Measurements from ENCODE around the gene PIP4K2A. TPM values are rescaled to one million over a fixed set of nuclear protein-coding genes. Genes with fewer than 3 reads are reported as not detected.
"Not testable (repeated sequence)": the region's sequence is repeated elsewhere in the genome, so short reads cannot be mapped to it uniquely, and the experiment has no call there.

PIP4K2A gene
- polyA plus RNA-seq, 1 donor: 15.3 TPM

- no CpG with 5 or more reads among the region's 2 CpGs for WGBS (ENCODE audit: insufficient coverage, low lambda C conversion rate)
- Histone ChIP-seq H3K27ac (ENCODE audit: low read length) (no peak overlapping the region), H3K27me3 (ENCODE audit: control insufficient read depth, insufficient read depth, low read length) (no peaks in the 10 kb centered on the region), H3K4me3 (ENCODE audit: low read length) (no peak overlapping the region), H3K4me1 (ENCODE audit: control insufficient read depth, insufficient read depth, low read length) (no peaks in the 10 kb centered on the region), H3K36me3 (ENCODE audit: control insufficient read depth, insufficient read depth, low read length) (no peaks in the 10 kb centered on the region), H3K9me3 (ENCODE audit: control insufficient read depth, low read depth, low read length) (peaks cover 3% of the 10 kb centered on the region)
- no peak for DNase-seq
Observed at GRCh38 chr10:22531441-22531840, 182.9 kb downstream of the PIP4K2A start.

DNA sequence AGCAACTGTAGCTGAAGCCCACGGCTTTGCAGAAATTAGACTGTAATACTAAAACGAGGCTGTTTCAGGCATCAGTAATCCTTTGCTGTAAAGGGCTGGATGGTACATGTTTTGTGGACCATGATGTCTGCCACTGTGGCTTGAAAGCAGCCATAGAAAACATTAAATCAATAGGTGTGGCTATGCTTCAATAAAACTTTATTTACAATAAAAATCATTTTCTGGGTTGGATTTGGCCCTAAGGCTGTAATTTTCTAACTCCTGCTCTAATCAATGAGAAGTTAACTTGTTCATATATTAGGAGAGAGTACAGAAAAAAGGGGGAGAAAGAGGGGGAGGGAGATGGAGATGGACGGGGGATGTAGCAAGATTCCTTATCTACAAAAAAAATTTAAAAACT lies 183.4 kb downstream of the PIP4K2A start:
- WGBS (ENCODE audit: insufficient coverage, low lambda C conversion rate): 86% methylated on average over 1 of the region's 3 CpGs
- Histone ChIP-seq H3K27me3 (ENCODE audit: control insufficient read depth, insufficient read depth, low read length) (no peaks in the 10 kb centered on the region), H3K4me3 (ENCODE audit: low read length) (no peak overlapping the region), H3K4me1 (ENCODE audit: control insufficient read depth, insufficient read depth, low read length) (no peaks in the 10 kb centered on the region), H3K36me3 (ENCODE audit: control insufficient read depth, insufficient read depth, low read length) (no peaks in the 10 kb centered on the region), H3K27ac (ENCODE audit: low read length) (no peak overlapping the region), H3K9me3 (ENCODE audit: control insufficient read depth, low read depth, low read length) (peaks cover 3% of the 10 kb centered on the region)
- no peak for DNase-seq

DNA sequence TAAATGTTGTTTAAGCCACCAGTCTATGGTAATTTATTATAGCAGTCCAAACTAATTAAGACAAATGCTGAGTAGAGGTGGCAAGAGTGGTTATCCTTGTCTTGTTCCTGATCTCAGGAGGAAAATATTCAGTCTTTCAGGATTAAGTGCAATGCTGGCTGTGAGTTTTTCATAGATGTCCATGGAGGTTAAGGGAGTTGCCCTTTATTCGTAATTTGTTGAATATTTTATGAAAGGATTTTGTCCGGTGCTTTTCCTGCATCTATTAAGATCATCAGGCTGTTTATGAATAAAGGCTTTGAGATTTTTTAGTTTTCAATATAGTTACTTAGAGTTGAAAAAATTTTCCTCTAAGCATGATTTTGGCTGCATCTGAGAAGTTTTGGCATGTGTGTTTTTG lies 186.9 kb downstream of the PIP4K2A start:
- no peak overlapping the region for H3K27ac ChIP-seq (ENCODE audit: low read length)
- WGBS (ENCODE audit: insufficient coverage, low lambda C conversion rate): no CpG with 5 or more reads among the region's 2 CpGs

GRCh38 chr10:22524333-22524732 lies 190.0 kb downstream of the PIP4K2A start:
- not testable (repeated sequence) for DNase-seq; H3K9me3 ChIP-seq (ENCODE audit: control insufficient read depth, low read depth, low read length)

More for the DNA sequence above, 186.9 kb downstream of the PIP4K2A start:
- Histone ChIP-seq H3K27me3 (ENCODE audit: control insufficient read depth, insufficient read depth, low read length) (no peaks in the 10 kb centered on the region), H3K36me3 (ENCODE audit: control insufficient read depth, insufficient read depth, low read length) (no peaks in the 10 kb centered on the region), H3K4me1 (ENCODE audit: control insufficient read depth, insufficient read depth, low read length) (no peaks in the 10 kb centered on the region), H3K9me3 (ENCODE audit: control insufficient read depth, low read depth, low read length) (peaks cover 3% of the 10 kb centered on the region), H3K4me3 (ENCODE audit: low read length) (no peak overlapping the region)
- DNase-seq: no peak

DNA sequence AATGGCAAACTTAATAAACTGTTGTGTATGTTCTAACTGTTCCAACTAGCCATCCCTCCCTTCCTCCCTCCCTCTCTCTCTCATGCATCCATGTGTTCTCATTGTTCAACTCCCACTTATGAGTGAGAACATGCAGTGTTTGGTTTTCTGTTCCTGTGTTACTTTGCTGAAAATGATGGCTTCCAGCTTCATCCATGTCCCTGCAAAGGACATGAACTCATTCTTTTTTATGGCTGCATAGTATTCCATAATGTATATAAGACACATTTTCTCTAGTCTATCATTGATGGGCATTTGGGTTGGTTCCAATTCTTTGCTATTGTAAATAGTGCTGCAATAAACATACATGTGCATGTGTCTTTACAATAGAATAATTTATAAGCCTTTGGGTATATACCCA lies 193.7 kb downstream of the PIP4K2A start:
- not testable (repeated sequence) for DNase-seq; H3K4me3 ChIP-seq (ENCODE audit: low read length); H3K9me3 ChIP-seq (ENCODE audit: control insufficient read depth, low read depth, low read length); H3K27ac ChIP-seq (ENCODE audit: low read length); H3K4me1 ChIP-seq (ENCODE audit: control insufficient read depth, insufficient read depth, low read length); H3K27me3 ChIP-seq (ENCODE audit: control insufficient read depth, insufficient read depth, low read length); H3K36me3 ChIP-seq (ENCODE audit: control insufficient read depth, insufficient read depth, low read length)

More at GRCh38 chr10:22524333-22524732, 190.0 kb downstream of the PIP4K2A start:
- not testable (repeated sequence) for H3K27ac ChIP-seq (ENCODE audit: low read length); H3K27me3 ChIP-seq (ENCODE audit: control insufficient read depth, insufficient read depth, low read length); H3K4me1 ChIP-seq (ENCODE audit: control insufficient read depth, insufficient read depth, low read length); H3K36me3 ChIP-seq (ENCODE audit: control insufficient read depth, insufficient read depth, low read length); H3K4me3 ChIP-seq (ENCODE audit: low read length)

- Histone ChIP-seq H3K36me3 (ENCODE audit: control insufficient read depth, insufficient read depth, low read length) (no peaks in the 10 kb centered on the region), H3K4me1 (ENCODE audit: control insufficient read depth, insufficient read depth, low read length) (no peaks in the 10 kb centered on the region), H3K27ac (ENCODE audit: low read length) (no peak overlapping the region), H3K27me3 (ENCODE audit: control insufficient read depth, insufficient read depth, low read length) (no peaks in the 10 kb centered on the region), H3K4me3 (ENCODE audit: low read length) (no peak overlapping the region), H3K9me3 (ENCODE audit: control insufficient read depth, low read depth, low read length) (no peaks in the 10 kb centered on the region)
- DNase-seq: no peak
- WGBS (ENCODE audit: insufficient coverage, low lambda C conversion rate): no CpG with 5 or more reads among the region's 3 CpGs
Observed at GRCh38 chr10:22518167-22518724, 196.1 kb downstream of the PIP4K2A start.

DNA sequence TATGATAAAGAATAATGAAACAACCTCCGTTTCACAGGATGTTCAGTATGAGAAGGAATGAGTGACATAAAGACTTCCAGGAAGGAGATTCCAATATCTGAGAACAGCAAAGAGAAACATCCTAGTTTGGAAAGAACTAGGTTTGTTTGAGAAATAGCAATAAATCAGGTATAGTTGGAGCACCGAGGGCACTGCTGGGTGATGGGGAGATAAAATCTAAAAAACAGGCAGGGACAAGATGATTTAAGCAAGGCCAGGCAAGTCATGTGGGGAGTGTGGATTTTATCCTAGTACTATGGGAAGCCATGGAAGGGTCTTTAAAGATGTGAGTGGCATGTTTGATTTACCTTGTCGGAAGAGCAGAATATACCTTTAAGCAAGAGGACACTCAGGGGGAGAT lies 199.4 kb downstream of the PIP4K2A start:
- Histone ChIP-seq H3K36me3 (ENCODE audit: control insufficient read depth, insufficient read depth, low read length) (no peaks in the 10 kb centered on the region), H3K9me3 (ENCODE audit: control insufficient read depth, low read depth, low read length) (no peaks in the 10 kb centered on the region), H3K4me1 (ENCODE audit: control insufficient read depth, insufficient read depth, low read length) (no peaks in the 10 kb centered on the region), H3K27ac (ENCODE audit: low read length) (no peak overlapping the region), H3K27me3 (ENCODE audit: control insufficient read depth, insufficient read depth, low read length) (no peaks in the 10 kb centered on the region), H3K4me3 (ENCODE audit: low read length) (no peak overlapping the region)
- DNase-seq: no peak
- WGBS (ENCODE audit: insufficient coverage, low lambda C conversion rate): 80% methylated on average over 2 of the region's 3 CpGs

GRCh38 chr10:22514414-22514758 lies 200.0 kb downstream of the PIP4K2A start:
- H3K27me3 ChIP-seq (ENCODE audit: control insufficient read depth, insufficient read depth, low read length); H3K4me3 ChIP-seq (ENCODE audit: low read length); H3K4me1 ChIP-seq (ENCODE audit: control insufficient read depth, insufficient read depth, low read length); H3K36me3 ChIP-seq (ENCODE audit: control insufficient read depth, insufficient read depth, low read length); DNase-seq; H3K9me3 ChIP-seq (ENCODE audit: control insufficient read depth, low read depth, low read length); H3K27ac ChIP-seq (ENCODE audit: low read length): not testable (repeated sequence)
- WGBS (ENCODE audit: insufficient coverage, low lambda C conversion rate): no CpG with 5 or more reads among the region's 3 CpGs

DNA sequence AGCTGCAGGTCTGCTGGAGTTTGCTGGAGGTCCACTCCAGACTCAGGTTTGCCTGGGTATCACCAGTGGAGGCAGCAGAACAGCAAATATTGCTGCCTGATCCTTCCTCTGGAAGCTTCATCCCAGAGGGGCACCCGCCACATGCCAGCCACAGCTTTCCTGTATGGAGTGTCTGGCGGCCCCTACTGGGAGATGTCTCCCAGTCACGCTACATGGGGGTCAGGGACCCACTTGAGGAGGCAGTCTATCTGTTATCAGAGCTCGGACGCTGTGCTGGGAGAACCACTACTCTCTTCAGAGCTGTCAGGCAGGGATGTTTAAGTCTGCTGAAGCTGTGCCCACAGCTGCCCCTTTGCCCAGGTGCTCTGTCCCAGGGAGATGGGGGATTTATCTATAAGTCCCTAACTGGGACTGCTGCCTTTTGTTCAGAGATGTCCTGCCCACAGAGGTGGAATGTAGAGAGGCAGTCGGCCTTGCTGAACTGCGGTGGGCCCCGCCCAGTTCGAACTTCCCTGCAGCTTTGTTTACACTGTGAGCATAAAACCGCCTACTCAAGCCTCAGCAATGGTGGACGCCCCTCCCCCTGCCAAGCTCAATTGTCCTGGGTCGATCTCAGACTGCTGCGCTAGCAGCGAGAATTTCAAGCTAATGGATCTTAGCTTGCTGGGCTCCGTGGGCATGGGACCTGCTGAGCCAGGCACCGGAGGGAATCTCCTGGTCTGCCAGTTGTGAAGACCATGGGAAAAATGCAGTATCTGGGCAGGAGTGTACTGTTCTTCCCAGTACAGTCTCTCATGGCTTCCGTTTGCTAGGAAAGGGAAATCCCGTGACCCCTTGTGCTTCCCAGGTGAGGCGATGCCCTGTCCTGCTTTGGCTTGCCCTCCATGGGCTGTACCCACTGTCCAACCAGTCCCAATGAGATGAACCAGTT lies 200.6 kb downstream of the PIP4K2A start:
- H3K27me3 ChIP-seq (ENCODE audit: control insufficient read depth, insufficient read depth, low read length); H3K4me1 ChIP-seq (ENCODE audit: control insufficient read depth, insufficient read depth, low read length); H3K9me3 ChIP-seq (ENCODE audit: control insufficient read depth, low read depth, low read length); H3K27ac ChIP-seq (ENCODE audit: low read length); H3K36me3 ChIP-seq (ENCODE audit: control insufficient read depth, insufficient read depth, low read length): not testable (repeated sequence)
- peak overlapping the region; percentile 7 for H3K4me3 ChIP-seq (ENCODE audit: low read length)
- WGBS (ENCODE audit: insufficient coverage, low lambda C conversion rate): no CpG with 5 or more reads among the region's 19 CpGs
- DNase-seq: peak; percentile 42 to 75

DNA sequence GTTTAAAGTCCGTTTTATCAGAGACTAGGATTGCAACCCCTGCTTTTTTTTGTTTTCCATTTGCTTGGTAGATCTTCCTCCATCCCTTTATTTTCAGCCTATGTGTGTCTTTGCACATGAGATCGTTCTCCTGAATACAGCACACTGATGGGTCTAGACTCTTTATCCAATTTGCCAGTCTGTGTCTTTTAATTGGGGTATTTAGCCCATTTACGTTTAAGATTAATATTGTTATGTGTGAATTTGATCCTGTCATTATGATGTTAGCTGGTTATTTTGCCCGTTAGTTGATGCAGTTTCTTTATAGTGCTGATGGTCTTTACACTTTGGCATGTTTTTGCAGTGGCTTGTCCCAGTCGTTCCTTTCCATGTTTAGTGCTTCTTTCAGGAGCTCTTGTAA lies 202.4 kb downstream of the PIP4K2A start:
- H3K27me3 ChIP-seq (ENCODE audit: control insufficient read depth, insufficient read depth, low read length); H3K4me3 ChIP-seq (ENCODE audit: low read length); H3K4me1 ChIP-seq (ENCODE audit: control insufficient read depth, insufficient read depth, low read length); H3K9me3 ChIP-seq (ENCODE audit: control insufficient read depth, low read depth, low read length); H3K27ac ChIP-seq (ENCODE audit: low read length); H3K36me3 ChIP-seq (ENCODE audit: control insufficient read depth, insufficient read depth, low read length); DNase-seq: not testable (repeated sequence)
- no CpG with 5 or more reads among the region's 5 CpGs for WGBS (ENCODE audit: insufficient coverage, low lambda C conversion rate)

- WGBS (ENCODE audit: insufficient coverage, low lambda C conversion rate): no CpG with 5 or more reads among the region's 2 CpGs
- not testable (repeated sequence) for H3K4me1 ChIP-seq (ENCODE audit: control insufficient read depth, insufficient read depth, low read length); DNase-seq; H3K9me3 ChIP-seq (ENCODE audit: control insufficient read depth, low read depth, low read length); H3K36me3 ChIP-seq (ENCODE audit: control insufficient read depth, insufficient read depth, low read length); H3K27me3 ChIP-seq (ENCODE audit: control insufficient read depth, insufficient read depth, low read length); H3K4me3 ChIP-seq (ENCODE audit: low read length); H3K27ac ChIP-seq (ENCODE audit: low read length)
Observed at GRCh38 chr10:22508214-22508613, 206.2 kb downstream of the PIP4K2A start.

All from large intestine (tissue), 3 donors.